GM23248 (cell line): Measurements from ENCODE around the gene PRRC1.

Experiments
- EZH2 ChIP-seq: fragments of 200-600 bp; sonication (generic); IDR thresholded peaks from 2 replicates; pipeline ENCODE4 v1.6.1; 2018; ENCODE audit warnings: antibody characterized with exemption, mild to moderate bottlenecking; ENCODE audit not compliant: insufficient read depth, poor library complexity, severe bottlenecking
- EZH2phosphoT487 ChIP-seq: fragments of 200-600 bp; sonication (generic); IDR thresholded peaks from 2 replicates; pipeline ENCODE4 v1.6.1; 2018; ENCODE audit warnings: antibody characterized with exemption, moderate library complexity, mild to moderate bottlenecking, low read depth; ENCODE audit not compliant: insufficient read depth

GRCh38 chr5:127580731-127581130, 63.3 kb downstream of the PRRC1 start:
- TF ChIP-seq EZH2phosphoT487 (no peak), EZH2 (no peak)
